Measurements from ENCODE around the gene GNB5. TPM values are rescaled to one million over a fixed set of nuclear protein-coding genes. Genes with fewer than 3 reads are reported as not detected.

Gene GNB5
- total RNA-seq, 1 donor = 55.5 TPM

GRCh38 chr15:52150043-52150825 lies 41.0 kb downstream of the GNB5 start:
- Histone ChIP-seq H3K4me3 (ENCODE audit: low read length) (no peak overlapping the region), H3K9me3 (ENCODE audit: low read depth, low read length) (no peaks in the 10 kb centered on the region), H3K4me1 (ENCODE audit: insufficient read depth, low read length) (no peaks in the 10 kb centered on the region), H3K27me3 (ENCODE audit: insufficient read depth, low read length) (no peaks in the 10 kb centered on the region)

DNA sequence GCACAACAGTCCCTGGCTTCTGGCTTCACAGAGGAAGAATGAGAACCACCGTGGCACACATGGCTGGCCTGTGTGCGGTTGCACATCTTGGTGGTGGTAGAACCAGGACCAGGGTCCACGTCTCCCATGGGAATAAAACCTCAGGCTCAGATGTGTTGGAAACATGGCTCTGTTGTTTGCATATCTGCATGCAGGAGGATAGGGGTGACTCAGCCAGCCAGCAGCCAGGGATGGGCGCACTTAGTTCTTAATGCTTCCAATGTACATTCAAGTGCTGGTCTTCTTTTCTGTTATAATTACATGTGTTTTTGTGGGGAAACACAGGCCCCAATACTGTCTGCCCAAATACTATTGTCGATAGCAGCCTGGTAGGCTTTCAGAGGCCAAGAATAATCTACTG lies 42.8 kb downstream of the GNB5 start:
- H3K4me1 ChIP-seq (ENCODE audit: insufficient read depth, low read length) = no peaks in the 10 kb centered on the region
- H3K4me3 ChIP-seq (ENCODE audit: low read length) = no peak overlapping the region
- no peaks in the 10 kb centered on the region for H3K9me3 ChIP-seq (ENCODE audit: low read depth, low read length)
- no peaks in the 10 kb centered on the region for H3K27me3 ChIP-seq (ENCODE audit: insufficient read depth, low read length)

DNA sequence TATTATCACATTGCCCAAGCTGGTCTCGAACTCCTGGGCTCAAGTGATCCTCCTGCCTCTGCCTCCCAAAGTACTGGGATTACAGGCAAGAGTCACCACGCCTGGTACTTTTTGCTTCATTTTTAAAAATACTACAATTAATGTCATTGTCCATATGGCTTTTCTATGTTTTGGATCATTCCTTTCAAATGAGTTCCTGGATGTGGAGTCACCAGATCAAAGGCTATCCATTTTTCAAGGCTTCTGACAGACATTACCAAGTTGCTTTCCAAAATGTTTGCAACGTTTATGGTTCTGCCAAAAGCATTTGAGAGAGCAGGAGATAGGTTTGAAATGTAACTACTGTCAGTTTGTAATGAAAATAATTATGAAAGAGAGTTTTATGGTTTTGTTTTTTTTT lies 44.4 kb downstream of the GNB5 start:
- Histone ChIP-seq H3K4me3 (ENCODE audit: low read length) (no peak overlapping the region), H3K27me3 (ENCODE audit: insufficient read depth, low read length) (no peaks in the 10 kb centered on the region)

DNA sequence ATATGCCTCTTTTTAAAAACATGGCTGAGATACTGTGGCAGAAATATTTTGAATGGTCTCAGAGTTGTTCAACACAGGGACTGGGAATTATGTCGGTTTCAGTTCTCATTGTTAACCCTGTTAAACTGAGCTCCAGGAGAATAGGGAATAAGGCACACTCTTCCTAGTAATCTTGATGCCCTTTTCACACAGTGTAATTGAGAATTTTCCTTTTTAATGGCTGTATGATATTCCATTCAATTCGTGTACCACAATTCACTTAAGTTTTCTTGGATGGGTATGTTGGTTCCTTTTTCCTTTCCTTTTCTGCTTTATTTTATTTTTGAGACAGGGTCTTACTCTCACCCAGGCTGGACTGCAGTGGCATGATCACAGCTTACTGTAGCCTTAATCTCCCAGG lies 44.9 kb downstream of the GNB5 start:
- no peaks in the 10 kb centered on the region for H3K4me1 ChIP-seq (ENCODE audit: insufficient read depth, low read length)
- H3K27me3 ChIP-seq (ENCODE audit: insufficient read depth, low read length) = no peaks in the 10 kb centered on the region
- no peaks in the 10 kb centered on the region for H3K9me3 ChIP-seq (ENCODE audit: low read depth, low read length)
- H3K4me3 ChIP-seq (ENCODE audit: low read length) = no peak overlapping the region

More for the DNA sequence above, 44.4 kb downstream of the GNB5 start:
- Histone ChIP-seq H3K4me1 (ENCODE audit: insufficient read depth, low read length) (no peaks in the 10 kb centered on the region), H3K9me3 (ENCODE audit: low read depth, low read length) (no peaks in the 10 kb centered on the region)

DNA sequence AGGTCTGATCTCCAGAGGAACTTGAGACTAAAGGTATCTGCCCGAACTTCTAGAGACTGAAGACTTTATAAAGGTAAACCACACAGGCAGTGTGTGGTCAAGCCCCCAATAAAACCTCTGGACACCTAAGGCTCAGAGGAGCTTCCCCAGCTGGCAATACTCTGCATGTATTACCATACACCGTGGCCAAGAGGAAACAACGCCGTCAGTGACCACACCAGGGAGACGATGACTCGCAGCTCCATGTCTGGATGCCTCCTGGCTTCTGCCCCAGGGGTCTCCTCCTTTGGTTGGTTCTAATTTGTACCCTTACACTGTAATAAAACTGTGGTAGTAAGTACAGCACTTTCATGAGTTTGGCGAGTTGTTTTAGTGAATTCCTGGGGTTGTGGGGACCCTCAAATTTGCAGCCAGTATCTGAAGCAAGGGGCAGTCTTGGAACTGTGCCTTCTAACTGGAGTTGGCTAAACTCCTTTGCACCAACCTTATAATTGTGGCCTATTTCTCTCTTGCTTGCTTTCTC lies 46.5 kb downstream of the GNB5 start:
- H3K4me1 ChIP-seq (ENCODE audit: insufficient read depth, low read length) = peaks cover 4% of the 10 kb centered on the region
- H3K27me3 ChIP-seq (ENCODE audit: insufficient read depth, low read length) = no peaks in the 10 kb centered on the region
- H3K9me3 ChIP-seq (ENCODE audit: low read depth, low read length) = no peaks in the 10 kb centered on the region
- H3K4me3 ChIP-seq (ENCODE audit: low read length) = no peak overlapping the region

DNA sequence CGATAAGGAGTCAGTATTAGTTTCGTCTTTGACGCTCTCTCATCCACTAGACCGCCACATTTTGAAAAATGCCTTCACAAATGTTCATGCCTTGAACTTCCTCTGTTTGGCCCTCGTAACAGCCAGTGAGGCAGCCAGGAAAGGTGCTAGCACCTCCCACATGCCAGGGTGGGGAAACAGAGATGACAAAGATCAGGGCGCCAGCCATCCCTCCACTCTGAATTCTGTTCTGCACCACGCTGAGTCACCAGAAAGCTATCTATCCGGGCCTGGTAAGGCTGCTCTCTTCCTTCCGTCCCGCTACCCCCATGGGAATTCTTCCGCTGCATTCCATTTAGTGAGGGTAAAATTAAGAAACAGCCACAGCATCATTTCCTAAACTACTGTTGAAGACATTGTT lies 47.3 kb downstream of the GNB5 start:
- H3K4me3 ChIP-seq (ENCODE audit: low read length) = no peak overlapping the region
- peaks cover 8% of the 10 kb centered on the region for H3K4me1 ChIP-seq (ENCODE audit: insufficient read depth, low read length)
- no peaks in the 10 kb centered on the region for H3K27me3 ChIP-seq (ENCODE audit: insufficient read depth, low read length)
- no peaks in the 10 kb centered on the region for H3K9me3 ChIP-seq (ENCODE audit: low read depth, low read length)

GRCh38 chr15:52140646-52141045 lies 50.5 kb downstream of the GNB5 start:
- Histone ChIP-seq H3K27me3 (ENCODE audit: insufficient read depth, low read length) (no peaks in the 10 kb centered on the region), H3K4me1 (ENCODE audit: insufficient read depth, low read length) (peaks cover 37% of the 10 kb centered on the region), H3K9me3 (ENCODE audit: low read depth, low read length) (no peaks in the 10 kb centered on the region), H3K4me3 (ENCODE audit: low read length) (no peak overlapping the region)

DNA sequence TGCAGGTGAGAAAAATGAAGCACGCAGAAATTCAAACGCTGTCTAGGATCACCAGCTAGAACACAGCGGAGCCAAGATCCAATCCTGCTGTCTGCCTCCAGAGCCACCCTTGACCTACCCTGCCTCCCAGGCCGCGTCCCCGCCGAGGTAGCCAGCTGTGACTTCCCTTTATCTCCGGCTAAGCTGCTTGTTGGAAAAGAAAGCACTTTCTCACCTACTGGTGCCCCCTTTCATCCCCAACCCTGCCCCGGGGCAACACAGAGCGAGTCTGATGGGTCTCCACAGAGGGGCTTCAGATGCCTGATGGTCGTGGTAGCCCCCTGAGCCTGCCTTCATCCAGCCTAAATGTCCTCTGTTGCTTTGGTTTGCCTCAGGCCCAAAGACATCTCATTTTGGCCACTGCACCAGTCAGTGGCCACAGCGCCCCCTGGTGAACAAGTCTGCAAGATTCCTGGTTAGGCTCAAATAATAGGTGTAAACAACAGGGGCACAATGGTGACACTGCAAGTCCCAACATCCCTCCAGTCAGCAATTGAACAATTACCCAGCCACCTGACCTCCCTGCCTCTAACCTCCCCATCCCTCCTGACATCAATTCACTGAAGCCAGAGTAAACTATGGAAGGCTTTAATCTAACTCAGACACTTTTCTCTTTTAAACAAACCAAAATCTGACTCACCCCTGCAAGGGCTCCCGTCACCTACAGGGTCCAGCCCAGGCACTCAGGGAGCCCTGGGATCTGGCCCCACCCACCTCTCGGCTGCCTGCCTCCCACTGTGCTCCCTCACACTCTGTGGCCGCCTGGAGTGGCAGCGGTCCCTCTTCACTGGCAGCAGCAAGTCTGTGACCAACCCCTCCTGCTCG lies 51.4 kb downstream of the GNB5 start:
- Histone ChIP-seq H3K9me3 (ENCODE audit: low read depth, low read length) (no peaks in the 10 kb centered on the region), H3K27me3 (ENCODE audit: insufficient read depth, low read length) (no peaks in the 10 kb centered on the region), H3K4me1 (ENCODE audit: insufficient read depth, low read length) (peaks cover 43% of the 10 kb centered on the region), H3K4me3 (ENCODE audit: low read length) (no peak overlapping the region)

DNA sequence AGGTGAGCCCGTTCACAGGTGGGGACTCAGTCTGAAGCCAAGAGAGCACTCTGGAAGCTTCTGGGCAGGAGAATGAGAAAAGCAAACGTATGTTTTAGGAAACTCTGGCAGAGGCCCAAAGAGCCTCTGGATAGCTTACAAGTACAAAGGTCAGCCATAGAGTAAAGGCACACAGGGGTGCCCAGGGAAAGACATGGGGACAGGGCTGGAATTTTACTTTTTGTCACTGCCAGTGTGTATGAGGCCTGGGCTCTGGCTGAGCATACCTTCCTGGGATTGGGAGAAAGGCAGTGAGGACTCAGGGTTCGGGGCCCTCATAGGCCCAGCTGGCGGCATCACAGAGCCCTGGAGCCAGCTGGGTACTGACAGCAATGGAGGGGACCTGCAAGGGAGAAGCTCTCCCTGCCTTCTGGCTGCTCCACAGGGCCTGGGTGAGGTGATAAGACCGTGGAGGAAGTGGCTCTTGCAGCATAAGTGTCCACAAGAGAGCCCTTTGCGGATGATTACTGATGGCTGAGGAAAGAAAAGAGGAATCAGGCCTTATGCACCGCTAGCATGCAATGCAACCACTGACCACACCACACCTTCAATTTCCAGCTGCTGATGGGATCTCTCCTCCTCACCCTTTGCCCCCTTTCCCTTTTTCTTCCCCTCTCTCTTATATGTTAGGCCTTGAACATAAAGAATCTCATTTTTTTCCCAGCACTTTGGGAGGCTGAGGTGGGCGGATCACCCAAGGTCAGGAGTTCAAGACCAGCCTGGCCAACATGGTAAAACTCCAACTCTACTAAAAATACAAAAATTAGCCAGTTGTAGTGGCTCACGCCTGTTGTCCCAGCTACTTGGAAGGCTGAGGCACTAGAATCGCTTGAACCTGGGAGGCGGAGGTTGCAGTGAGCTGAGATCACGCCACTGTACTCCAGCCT lies 53.5 kb downstream of the GNB5 start:
- peaks cover 43% of the 10 kb centered on the region for H3K4me1 ChIP-seq (ENCODE audit: insufficient read depth, low read length)
- no peaks in the 10 kb centered on the region for H3K9me3 ChIP-seq (ENCODE audit: low read depth, low read length)
- no peak overlapping the region for H3K4me3 ChIP-seq (ENCODE audit: low read length)
- no peaks in the 10 kb centered on the region for H3K27me3 ChIP-seq (ENCODE audit: insufficient read depth, low read length)

DNA sequence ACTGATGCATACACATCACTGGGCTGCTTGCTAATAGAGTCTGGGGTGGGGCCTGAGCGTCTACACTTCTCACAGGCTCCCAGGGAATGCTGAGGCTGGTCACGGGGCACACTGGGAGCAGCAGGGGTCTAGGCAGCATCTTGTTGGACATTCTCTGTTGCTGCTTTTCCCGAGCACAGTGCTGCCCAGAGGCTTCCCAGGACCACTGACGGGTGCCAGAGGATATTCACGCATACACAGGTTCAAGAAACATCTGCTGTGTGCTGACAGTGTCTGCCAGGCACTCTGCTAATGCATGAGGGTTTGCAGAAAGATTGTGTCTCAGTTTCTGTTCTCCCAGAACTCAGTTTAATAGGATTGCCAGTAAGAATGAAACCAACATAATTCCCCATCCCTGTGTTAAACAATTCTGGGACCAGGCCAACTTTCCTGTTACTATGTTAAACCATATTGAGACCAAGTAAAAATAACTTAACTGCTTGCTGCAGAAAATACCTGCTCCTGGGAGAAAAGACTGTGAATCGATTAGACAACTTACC lies 54.7 kb downstream of the GNB5 start:
- Histone ChIP-seq H3K9me3 (ENCODE audit: low read depth, low read length) (no peaks in the 10 kb centered on the region), H3K4me3 (ENCODE audit: low read length) (no peak overlapping the region), H3K4me1 (ENCODE audit: insufficient read depth, low read length) (peaks cover 43% of the 10 kb centered on the region)

DNA sequence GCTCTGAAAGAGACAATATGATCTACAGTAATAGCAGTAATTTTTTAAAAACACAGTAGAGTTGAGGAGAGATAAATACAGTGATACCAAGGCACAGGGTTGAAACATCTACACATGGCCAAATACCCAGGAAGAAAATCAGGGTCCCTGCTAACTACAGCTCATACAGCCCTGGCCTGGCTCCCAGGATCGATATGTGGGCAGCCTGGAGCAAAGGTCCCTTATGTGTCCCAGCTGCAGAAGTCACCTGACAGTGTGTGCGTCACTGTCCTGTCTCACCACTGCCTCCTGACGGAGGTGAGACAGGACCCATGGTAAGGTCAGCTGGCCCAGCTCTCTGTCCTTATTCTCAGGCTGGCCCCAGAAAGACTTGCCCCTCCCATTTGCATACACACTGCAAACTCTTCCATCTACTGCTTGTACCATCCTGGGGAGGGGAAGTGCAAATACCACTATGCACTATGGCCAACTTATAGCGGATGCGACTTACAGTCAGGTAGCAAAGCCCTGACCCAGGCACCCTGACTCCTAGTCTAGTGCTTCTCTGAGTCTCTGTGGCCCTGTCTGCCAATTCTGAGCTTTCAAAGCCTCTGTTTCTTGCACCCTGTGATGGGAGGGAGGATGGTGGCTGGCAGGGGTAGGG lies 56.6 kb downstream of the GNB5 start:
- Histone ChIP-seq H3K9me3 (ENCODE audit: low read depth, low read length) (no peaks in the 10 kb centered on the region), H3K4me1 (ENCODE audit: insufficient read depth, low read length) (peaks cover 38% of the 10 kb centered on the region), H3K4me3 (ENCODE audit: low read length) (no peak overlapping the region), H3K27me3 (ENCODE audit: insufficient read depth, low read length) (no peaks in the 10 kb centered on the region)

More for the DNA sequence above, 54.7 kb downstream of the GNB5 start:
- no peaks in the 10 kb centered on the region for H3K27me3 ChIP-seq (ENCODE audit: insufficient read depth, low read length)

GRCh38 chr15:52133510-52134220 lies 57.5 kb downstream of the GNB5 start:
- H3K4me3 ChIP-seq (ENCODE audit: low read length) = no peak overlapping the region
- no peaks in the 10 kb centered on the region for H3K9me3 ChIP-seq (ENCODE audit: low read depth, low read length)
- H3K27me3 ChIP-seq (ENCODE audit: insufficient read depth, low read length) = no peaks in the 10 kb centered on the region
- H3K4me1 ChIP-seq (ENCODE audit: insufficient read depth, low read length) = peaks cover 35% of the 10 kb centered on the region

- Histone ChIP-seq H3K4me1 (ENCODE audit: insufficient read depth, low read length) (peaks cover 21% of the 10 kb centered on the region), H3K9me3 (ENCODE audit: low read depth, low read length) (no peaks in the 10 kb centered on the region), H3K27me3 (ENCODE audit: insufficient read depth, low read length) (no peaks in the 10 kb centered on the region), H3K4me3 (ENCODE audit: low read length) (no peak overlapping the region)
Observed at GRCh38 chr15:52132066-52132465, 59.1 kb downstream of the GNB5 start.

Data from mononuclear cell (primary cell).